ENCODE measurements around the gene TAF3. TPM values are rescaled to one million over a fixed set of nuclear protein-coding genes. Genes with fewer than 3 reads are reported as not detected.

The TAF3 gene
- total RNA-seq, 1 donor from 2014 or later = 8.5 TPM

- no peaks in the 10 kb centered on the region for H3K4me1 ChIP-seq
- H3K27me3 ChIP-seq = no peaks in the 10 kb centered on the region
- peaks cover 8 to 15% of the 10 kb centered on the region in 2 donors for H3K9me3 ChIP-seq
- H3K27ac ChIP-seq = no peak overlapping the region
- no peaks in the 10 kb centered on the region for H3K36me3 ChIP-seq
- DNase-seq (ENCODE audit: low spot score in 2 of 2) = no peak
- TF ChIP-seq, protein P1, sequence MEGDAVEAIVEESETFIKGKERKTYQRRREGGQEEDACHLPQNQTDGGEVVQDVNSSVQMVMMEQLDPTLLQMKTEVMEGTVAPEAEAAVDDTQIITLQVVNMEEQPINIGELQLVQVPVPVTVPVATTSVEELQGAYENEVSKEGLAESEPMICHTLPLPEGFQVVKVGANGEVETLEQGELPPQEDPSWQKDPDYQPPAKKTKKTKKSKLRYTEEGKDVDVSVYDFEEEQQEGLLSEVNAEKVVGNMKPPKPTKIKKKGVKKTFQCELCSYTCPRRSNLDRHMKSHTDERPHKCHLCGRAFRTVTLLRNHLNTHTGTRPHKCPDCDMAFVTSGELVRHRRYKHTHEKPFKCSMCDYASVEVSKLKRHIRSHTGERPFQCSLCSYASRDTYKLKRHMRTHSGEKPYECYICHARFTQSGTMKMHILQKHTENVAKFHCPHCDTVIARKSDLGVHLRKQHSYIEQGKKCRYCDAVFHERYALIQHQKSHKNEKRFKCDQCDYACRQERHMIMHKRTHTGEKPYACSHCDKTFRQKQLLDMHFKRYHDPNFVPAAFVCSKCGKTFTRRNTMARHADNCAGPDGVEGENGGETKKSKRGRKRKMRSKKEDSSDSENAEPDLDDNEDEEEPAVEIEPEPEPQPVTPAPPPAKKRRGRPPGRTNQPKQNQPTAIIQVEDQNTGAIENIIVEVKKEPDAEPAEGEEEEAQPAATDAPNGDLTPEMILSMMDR (IDR thresholded peaks at IDR 0.05) = no peak
- intact Hi-C loops (cut with DNase I) = no loop called here
- H3K4me3 ChIP-seq = no peak overlapping the region
Measured at GRCh38 chr10:7866176-7866575, 47.9 kb downstream of the TAF3 start.

DNA sequence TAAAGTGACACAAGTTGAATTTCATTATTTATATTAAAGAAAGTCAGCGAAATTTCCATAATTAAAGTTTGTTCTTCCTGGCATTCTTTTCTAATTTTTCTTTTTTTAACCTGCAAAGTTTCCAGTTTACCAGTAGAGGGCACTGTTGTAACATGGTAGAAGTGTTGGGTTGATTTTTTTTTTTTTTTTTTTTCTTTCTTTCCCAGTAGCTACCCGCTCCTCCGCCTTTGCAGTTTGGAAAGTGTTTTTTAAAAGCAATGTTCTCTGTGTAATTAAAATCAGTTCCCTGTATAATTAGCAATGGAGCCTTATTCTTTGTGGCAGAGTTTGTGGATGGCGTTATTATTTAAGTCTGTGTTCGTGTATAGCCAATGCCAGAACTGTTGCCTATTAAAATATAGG lies 53.7 kb downstream of the TAF3 start:
- Histone ChIP-seq H3K4me1 (no peaks in the 10 kb centered on the region), H3K27me3 (no peaks in the 10 kb centered on the region), H3K4me3 (no peak overlapping the region), H3K27ac (no peak overlapping the region), H3K9me3 (no peaks in the 10 kb centered on the region), H3K36me3 (no peaks in the 10 kb centered on the region)
- TF ChIP-seq, protein P1 (IDR thresholded peaks at IDR 0.05) = peak; percentile 18 to 77 (median 63)
- DNase-seq (ENCODE audit: low spot score in 2 of 2) = no peak
- intact Hi-C loops (cut with DNase I) = loop anchor here (5.0 to 10.0 kb wide), 2 partner anchors 1335 to 1433 kb away; no protein-coding TSS in a partner anchor

- Histone ChIP-seq H3K27ac (no peak overlapping the region), H3K36me3 (no peaks in the 10 kb centered on the region), H3K4me1 (no peaks in the 10 kb centered on the region), H3K4me3 (no peak overlapping the region), H3K27me3 (no peaks in the 10 kb centered on the region), H3K9me3 (no peaks in the 10 kb centered on the region)
- TF ChIP-seq, protein P1 (IDR thresholded peaks at IDR 0.05) = no peak
- DNase-seq (ENCODE audit: low spot score in 2 of 2) = no peak
- intact Hi-C loops (cut with DNase I) = loop anchor here (5.0 to 10.0 kb wide), 2 partner anchors 1332 to 1430 kb away; no protein-coding TSS in a partner anchor
Measured at GRCh38 chr10:7874864-7875263, 56.6 kb downstream of the TAF3 start.

- DNase-seq (ENCODE audit: low spot score in 2 of 2) = no peak
- H3K36me3 ChIP-seq = no peaks in the 10 kb centered on the region
- intact Hi-C loops (cut with DNase I) = loop anchor here (10.0 kb wide), 1 partner anchor 1428 kb away; no protein-coding TSS in a partner anchor
- TF ChIP-seq, protein P1 (IDR thresholded peaks at IDR 0.05) = no peak
- no peak overlapping the region for H3K27ac ChIP-seq
- H3K9me3 ChIP-seq = no peaks in the 10 kb centered on the region
- H3K4me3 ChIP-seq = no peak overlapping the region
- no peaks in the 10 kb centered on the region for H3K27me3 ChIP-seq
- H3K4me1 ChIP-seq = no peaks in the 10 kb centered on the region
Measured at GRCh38 chr10:7876541-7877127, 58.3 kb downstream of the TAF3 start.

DNA sequence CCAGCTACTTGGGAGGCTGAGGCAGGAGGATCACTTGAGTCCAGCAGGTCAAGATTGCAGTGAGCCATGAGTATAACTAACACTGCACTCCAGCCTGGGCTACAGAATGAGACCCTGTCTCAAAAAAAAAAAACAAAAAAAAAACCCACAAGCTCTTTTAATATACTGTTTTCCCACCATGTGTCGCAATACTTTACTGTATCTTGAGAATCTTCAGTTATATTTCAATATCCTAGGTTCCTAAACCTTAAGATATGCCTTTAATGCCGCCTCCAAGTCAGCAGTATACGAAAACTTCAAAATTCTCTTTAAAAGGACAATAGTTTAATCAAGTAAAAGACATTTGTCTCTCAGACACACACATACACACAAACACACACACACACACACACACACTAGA lies 62.8 kb downstream of the TAF3 start:
- no peak for DNase-seq (ENCODE audit: low spot score in 2 of 2)
- intact Hi-C loops (cut with DNase I) = no loop called here
- H3K27ac ChIP-seq = no peak overlapping the region
- H3K27me3 ChIP-seq = no peaks in the 10 kb centered on the region
- no peaks in the 10 kb centered on the region for H3K4me1 ChIP-seq
- no peaks in the 10 kb centered on the region for H3K36me3 ChIP-seq
- TF ChIP-seq, protein P1 (IDR thresholded peaks at IDR 0.05) = no peak
- H3K4me3 ChIP-seq = no peak overlapping the region
- no peaks in the 10 kb centered on the region for H3K9me3 ChIP-seq

Measured in ascending aorta (tissue), 2 donors.